WI38 (cell line): ENCODE results near the gene H2BK1.

ENCODE experiments used
- H3K4me3 ChIP-seq: 2 replicates; pipeline ENCODE4 v1.5.1; 2011; ENCODE audit warnings: low read depth, mild to moderate bottlenecking, control low read depth, low read length
- TF ChIP-seq, protein P1 (sequence below): IDR thresholded peaks from 2 replicates; pipeline ENCODE4 v1.5.1; 2012; ENCODE audit warnings: low read depth, mild to moderate bottlenecking, control low read depth, low read length

Gene H2BK1

GRCh38 chr7:151193203-151193978, 16.9 kb downstream of the H2BK1 start:
- H3K4me3 ChIP-seq: no peak overlapping the region
- TF ChIP-seq, protein P1, sequence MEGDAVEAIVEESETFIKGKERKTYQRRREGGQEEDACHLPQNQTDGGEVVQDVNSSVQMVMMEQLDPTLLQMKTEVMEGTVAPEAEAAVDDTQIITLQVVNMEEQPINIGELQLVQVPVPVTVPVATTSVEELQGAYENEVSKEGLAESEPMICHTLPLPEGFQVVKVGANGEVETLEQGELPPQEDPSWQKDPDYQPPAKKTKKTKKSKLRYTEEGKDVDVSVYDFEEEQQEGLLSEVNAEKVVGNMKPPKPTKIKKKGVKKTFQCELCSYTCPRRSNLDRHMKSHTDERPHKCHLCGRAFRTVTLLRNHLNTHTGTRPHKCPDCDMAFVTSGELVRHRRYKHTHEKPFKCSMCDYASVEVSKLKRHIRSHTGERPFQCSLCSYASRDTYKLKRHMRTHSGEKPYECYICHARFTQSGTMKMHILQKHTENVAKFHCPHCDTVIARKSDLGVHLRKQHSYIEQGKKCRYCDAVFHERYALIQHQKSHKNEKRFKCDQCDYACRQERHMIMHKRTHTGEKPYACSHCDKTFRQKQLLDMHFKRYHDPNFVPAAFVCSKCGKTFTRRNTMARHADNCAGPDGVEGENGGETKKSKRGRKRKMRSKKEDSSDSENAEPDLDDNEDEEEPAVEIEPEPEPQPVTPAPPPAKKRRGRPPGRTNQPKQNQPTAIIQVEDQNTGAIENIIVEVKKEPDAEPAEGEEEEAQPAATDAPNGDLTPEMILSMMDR: no peak

- TF ChIP-seq, protein P1: no peak
- H3K4me3 ChIP-seq: no peak overlapping the region
These were observed 18.2 kb downstream of the H2BK1 start for GRCh38 chr7:151192002-151192539.

DNA sequence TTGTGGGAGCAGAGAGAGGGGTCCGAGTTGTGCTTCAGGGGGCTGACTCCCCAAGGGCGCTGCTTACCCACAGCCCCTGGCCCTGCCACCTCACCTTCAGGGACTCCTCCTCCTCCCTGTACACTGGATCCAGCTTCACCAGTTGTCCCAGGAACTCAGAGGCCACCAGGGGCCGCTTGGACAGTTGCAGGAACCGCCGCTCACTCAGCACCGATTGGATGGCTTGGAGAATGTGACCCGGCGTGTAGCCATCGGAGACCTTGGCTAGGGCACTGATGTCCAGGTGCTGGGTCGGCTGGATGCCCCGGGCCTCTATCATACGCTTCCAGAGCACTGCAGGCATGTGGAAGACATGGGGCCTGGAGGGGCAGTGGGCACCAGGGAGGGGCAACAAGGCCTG, 18.7 kb downstream of the H2BK1 start:
- TF ChIP-seq, protein P1: no peak
- no peak overlapping the region for H3K4me3 ChIP-seq

DNA sequence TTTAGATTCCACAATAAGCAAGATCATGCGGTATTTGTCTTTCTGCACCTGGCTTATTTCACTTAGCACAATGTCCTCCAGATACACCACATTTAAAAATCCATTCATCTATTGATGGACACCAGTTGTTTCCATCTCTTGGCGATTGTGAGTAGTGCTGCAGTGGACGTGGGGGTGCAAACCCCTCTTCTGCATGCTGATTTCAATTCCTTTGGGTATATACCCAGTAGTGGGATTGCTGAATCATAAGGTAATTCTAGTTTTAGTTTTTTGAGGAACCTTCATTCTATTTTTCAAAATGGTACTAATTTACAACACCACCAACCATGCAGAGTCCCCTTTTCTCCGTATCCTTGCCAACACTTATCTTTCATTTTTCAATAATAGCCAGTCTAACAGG, 21.2 kb downstream of the H2BK1 start:
- TF ChIP-seq, protein P1: no peak
- H3K4me3 ChIP-seq: no peak overlapping the region

DNA sequence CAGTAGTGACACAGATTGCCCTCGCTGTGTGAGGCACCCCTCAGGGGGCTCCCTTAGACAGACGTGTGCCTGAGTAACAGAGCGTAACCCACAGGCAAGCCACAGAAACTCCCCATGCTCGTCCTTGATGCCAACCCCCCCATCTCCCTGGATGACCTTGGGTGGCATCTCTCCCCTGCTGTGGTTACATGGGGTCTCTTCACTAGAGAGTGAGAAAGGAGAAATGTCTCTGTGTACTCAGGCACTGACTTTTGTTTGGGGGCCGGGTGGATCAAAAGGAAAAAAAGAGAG, 22.1 kb downstream of the H2BK1 start:
- TF ChIP-seq, protein P1: no peak
- H3K4me3 ChIP-seq: no peak overlapping the region

- TF ChIP-seq, protein P1: no peak
- H3K4me3 ChIP-seq: no peak overlapping the region
These were observed 22.7 kb downstream of the H2BK1 start for GRCh38 chr7:151187409-151188251.
